Measurements from ENCODE around the gene RAB10. TPM values are rescaled to one million over a fixed set of nuclear protein-coding genes. Genes with fewer than 3 reads are reported as not detected.

Gene RAB10
- total and polyA plus RNA-seq, 4 donors = 26.6 to 52.2 (median 41.6) TPM

DNA sequence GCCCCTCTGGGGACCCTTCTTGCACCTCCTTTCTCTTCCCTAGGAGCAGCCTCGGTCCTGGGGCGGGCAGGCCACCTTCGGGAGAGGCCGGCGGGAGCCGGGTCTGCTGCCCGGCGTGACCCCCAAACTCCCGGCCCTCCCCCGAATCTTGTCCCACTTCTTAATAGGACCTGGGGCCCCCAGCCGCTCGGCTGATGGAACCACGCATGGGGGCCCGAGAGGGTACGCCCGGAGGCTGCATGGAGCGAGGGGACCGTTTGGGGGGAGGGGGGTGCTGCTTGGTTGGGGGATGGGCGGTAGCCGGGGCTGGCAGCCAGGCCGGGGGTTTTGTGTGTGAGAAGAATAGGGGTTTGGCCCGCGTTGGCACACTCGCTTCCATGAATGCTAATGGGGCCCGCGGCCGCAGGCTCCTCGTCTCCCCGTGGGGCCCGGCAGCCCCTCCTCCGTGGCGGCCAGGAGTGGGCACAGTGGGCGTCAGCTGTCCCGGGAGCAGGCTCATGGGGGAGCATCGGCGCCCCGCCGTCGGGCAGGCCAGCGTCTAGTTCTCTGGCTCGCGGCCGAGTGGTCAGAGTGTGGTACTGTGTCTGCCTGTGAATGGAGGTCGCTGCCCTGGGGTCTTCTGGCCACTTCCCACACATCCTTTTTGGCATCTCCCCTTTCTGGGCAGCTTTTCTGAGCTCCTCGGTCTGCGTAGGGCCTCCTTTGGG is 140.0 kb downstream of the RAB10 start:
- Histone ChIP-seq H3K9ac (ENCODE audit: low read depth in 1 of 2, low read length in 2 of 2) (no peak overlapping the region), H3K36me3 (ENCODE audit: control insufficient read depth in 4 of 4, insufficient read depth in 3 of 4, low read depth in 1 of 4, low read length in 3 of 4) (no peaks in the 10 kb centered on the region), H3K27me3 (ENCODE audit: control insufficient read depth in 4 of 4, insufficient read depth in 4 of 4, low read length in 3 of 4) (peaks cover 0 to 6% (median 0%) of the 10 kb centered on the region in 4 donors), H3K4me1 (ENCODE audit: control insufficient read depth in 4 of 4, insufficient read depth in 4 of 4, low read length in 3 of 4) (peaks cover 0 to 10% (median 4%) of the 10 kb centered on the region in 4 donors), H3K9me3 (ENCODE audit: control insufficient read depth in 4 of 4, low read length in 3 of 4) (no peaks in the 10 kb centered on the region), H3K4me3 (ENCODE audit: low read depth in 1 of 3, low read length in 3 of 3) (peak overlapping the region in 1 of 3 donors; percentile 46), H3K27ac (ENCODE audit: low read depth in 1 of 2, low read length in 2 of 2) (no peak overlapping the region)
- no peak for DNase-seq (ENCODE audit: low spot score)
- WGBS = 23% methylated on average over 46 of the region's 46 CpGs
- TF ChIP-seq, protein P1, sequence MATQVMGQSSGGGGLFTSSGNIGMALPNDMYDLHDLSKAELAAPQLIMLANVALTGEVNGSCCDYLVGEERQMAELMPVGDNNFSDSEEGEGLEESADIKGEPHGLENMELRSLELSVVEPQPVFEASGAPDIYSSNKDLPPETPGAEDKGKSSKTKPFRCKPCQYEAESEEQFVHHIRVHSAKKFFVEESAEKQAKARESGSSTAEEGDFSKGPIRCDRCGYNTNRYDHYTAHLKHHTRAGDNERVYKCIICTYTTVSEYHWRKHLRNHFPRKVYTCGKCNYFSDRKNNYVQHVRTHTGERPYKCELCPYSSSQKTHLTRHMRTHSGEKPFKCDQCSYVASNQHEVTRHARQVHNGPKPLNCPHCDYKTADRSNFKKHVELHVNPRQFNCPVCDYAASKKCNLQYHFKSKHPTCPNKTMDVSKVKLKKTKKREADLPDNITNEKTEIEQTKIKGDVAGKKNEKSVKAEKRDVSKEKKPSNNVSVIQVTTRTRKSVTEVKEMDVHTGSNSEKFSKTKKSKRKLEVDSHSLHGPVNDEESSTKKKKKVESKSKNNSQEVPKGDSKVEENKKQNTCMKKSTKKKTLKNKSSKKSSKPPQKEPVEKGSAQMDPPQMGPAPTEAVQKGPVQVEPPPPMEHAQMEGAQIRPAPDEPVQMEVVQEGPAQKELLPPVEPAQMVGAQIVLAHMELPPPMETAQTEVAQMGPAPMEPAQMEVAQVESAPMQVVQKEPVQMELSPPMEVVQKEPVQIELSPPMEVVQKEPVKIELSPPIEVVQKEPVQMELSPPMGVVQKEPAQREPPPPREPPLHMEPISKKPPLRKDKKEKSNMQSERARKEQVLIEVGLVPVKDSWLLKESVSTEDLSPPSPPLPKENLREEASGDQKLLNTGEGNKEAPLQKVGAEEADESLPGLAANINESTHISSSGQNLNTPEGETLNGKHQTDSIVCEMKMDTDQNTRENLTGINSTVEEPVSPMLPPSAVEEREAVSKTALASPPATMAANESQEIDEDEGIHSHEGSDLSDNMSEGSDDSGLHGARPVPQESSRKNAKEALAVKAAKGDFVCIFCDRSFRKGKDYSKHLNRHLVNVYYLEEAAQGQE (IDR thresholded peaks at IDR 0.05) = no peak
- no peak for TF ChIP-seq NR2F2 (IDR thresholded peaks at IDR 0.05)
- no peak for TF ChIP-seq EGR1 (IDR thresholded peaks at IDR 0.05; ENCODE audit: low read depth in 2 of 2)
- TF ChIP-seq GABPA (IDR thresholded peaks at IDR 0.05 in 1 of 2, conservative IDR thresholded peaks at IDR 0.05 in 1 of 2) = no peak
- TF ChIP-seq FOXA2 (IDR thresholded peaks at IDR 0.05) = no peak
- no peak for TF ChIP-seq JUND (IDR thresholded peaks at IDR 0.05)
- TF ChIP-seq, protein P2, sequence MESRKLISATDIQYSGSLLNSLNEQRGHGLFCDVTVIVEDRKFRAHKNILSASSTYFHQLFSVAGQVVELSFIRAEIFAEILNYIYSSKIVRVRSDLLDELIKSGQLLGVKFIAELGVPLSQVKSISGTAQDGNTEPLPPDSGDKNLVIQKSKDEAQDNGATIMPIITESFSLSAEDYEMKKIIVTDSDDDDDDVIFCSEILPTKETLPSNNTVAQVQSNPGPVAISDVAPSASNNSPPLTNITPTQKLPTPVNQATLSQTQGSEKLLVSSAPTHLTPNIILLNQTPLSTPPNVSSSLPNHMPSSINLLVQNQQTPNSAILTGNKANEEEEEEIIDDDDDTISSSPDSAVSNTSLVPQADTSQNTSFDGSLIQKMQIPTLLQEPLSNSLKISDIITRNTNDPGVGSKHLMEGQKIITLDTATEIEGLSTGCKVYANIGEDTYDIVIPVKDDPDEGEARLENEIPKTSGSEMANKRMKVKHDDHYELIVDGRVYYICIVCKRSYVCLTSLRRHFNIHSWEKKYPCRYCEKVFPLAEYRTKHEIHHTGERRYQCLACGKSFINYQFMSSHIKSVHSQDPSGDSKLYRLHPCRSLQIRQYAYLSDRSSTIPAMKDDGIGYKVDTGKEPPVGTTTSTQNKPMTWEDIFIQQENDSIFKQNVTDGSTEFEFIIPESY (IDR thresholded peaks at IDR 0.05) = no peak
- no peak for TF ChIP-seq YY1 (IDR thresholded peaks at IDR 0.05)
- TF ChIP-seq HNF4G (IDR thresholded peaks at IDR 0.05) = no peak
- TF ChIP-seq, protein P3, sequence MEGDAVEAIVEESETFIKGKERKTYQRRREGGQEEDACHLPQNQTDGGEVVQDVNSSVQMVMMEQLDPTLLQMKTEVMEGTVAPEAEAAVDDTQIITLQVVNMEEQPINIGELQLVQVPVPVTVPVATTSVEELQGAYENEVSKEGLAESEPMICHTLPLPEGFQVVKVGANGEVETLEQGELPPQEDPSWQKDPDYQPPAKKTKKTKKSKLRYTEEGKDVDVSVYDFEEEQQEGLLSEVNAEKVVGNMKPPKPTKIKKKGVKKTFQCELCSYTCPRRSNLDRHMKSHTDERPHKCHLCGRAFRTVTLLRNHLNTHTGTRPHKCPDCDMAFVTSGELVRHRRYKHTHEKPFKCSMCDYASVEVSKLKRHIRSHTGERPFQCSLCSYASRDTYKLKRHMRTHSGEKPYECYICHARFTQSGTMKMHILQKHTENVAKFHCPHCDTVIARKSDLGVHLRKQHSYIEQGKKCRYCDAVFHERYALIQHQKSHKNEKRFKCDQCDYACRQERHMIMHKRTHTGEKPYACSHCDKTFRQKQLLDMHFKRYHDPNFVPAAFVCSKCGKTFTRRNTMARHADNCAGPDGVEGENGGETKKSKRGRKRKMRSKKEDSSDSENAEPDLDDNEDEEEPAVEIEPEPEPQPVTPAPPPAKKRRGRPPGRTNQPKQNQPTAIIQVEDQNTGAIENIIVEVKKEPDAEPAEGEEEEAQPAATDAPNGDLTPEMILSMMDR (IDR thresholded peaks at IDR 0.05; ENCODE audit: low read depth, low read length, missing input control) = no peak
- TF ChIP-seq HNF4A (conservative IDR thresholded peaks at IDR 0.05) = no peak
- no peak for TF ChIP-seq SP1 (IDR thresholded peaks at IDR 0.05)
- TF ChIP-seq TAF1 (conservative IDR thresholded peaks at IDR 0.05) = no peak
- no peak for TF ChIP-seq FOXA1 (IDR thresholded peaks at IDR 0.05)
- TF ChIP-seq, protein P4, sequence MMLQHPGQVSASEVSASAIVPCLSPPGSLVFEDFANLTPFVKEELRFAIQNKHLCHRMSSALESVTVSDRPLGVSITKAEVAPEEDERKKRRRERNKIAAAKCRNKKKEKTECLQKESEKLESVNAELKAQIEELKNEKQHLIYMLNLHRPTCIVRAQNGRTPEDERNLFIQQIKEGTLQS (IDR thresholded peaks at IDR 0.05) = no peak
- no peak for TF ChIP-seq RAD21 (IDR thresholded peaks at IDR 0.05)

Measured in liver (tissue), 9 donors.